ENCODE measurements around the gene CSMD2.

DNA sequence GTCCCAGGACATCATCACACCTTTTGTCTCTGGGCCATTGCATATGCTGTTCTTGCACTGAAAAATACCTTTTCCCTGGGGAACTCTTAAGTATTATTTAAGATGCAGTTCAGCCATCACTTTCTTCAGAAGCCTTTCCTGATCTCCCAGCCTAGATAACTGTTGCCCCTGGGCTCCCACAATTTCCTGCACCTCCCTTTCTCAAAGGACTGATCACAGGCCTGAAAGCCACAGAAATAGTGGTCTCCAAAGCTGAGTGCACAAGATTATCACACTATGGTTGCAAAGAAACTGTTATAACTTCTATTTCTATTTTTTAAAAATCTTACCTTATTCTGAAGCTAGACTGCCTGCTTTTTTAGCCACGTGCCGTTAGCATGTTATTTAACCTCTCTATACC lies 695.3 kb downstream of the CSMD2 start:
- TF ChIP-seq POLR2A (IDR thresholded peaks at IDR 0.05; ENCODE audit: low read depth, low read length) (no peak), SMC3 (IDR thresholded peaks at IDR 0.05; ENCODE audit: low read depth, low read length) (no peak), MAFK (IDR thresholded peaks at IDR 0.05; ENCODE audit: low read depth, low read length) (no peak), RAD21 (IDR thresholded peaks at IDR 0.05; ENCODE audit: low read length) (no peak), CEBPB (IDR thresholded peaks at IDR 0.05; ENCODE audit: low read depth, low read length) (no peak), BHLHE40 (IDR thresholded peaks at IDR 0.05; ENCODE audit: low read depth, low read length) (no peak), MAZ (IDR thresholded peaks at IDR 0.05; ENCODE audit: borderline replicate concordance, low read depth, low read length) (no peak)
- TF ChIP-seq, protein P1, sequence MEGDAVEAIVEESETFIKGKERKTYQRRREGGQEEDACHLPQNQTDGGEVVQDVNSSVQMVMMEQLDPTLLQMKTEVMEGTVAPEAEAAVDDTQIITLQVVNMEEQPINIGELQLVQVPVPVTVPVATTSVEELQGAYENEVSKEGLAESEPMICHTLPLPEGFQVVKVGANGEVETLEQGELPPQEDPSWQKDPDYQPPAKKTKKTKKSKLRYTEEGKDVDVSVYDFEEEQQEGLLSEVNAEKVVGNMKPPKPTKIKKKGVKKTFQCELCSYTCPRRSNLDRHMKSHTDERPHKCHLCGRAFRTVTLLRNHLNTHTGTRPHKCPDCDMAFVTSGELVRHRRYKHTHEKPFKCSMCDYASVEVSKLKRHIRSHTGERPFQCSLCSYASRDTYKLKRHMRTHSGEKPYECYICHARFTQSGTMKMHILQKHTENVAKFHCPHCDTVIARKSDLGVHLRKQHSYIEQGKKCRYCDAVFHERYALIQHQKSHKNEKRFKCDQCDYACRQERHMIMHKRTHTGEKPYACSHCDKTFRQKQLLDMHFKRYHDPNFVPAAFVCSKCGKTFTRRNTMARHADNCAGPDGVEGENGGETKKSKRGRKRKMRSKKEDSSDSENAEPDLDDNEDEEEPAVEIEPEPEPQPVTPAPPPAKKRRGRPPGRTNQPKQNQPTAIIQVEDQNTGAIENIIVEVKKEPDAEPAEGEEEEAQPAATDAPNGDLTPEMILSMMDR (conservative IDR thresholded peaks at IDR 0.05; ENCODE audit: low read depth, low read length), result no peak
- TF ChIP-seq, protein P2, sequence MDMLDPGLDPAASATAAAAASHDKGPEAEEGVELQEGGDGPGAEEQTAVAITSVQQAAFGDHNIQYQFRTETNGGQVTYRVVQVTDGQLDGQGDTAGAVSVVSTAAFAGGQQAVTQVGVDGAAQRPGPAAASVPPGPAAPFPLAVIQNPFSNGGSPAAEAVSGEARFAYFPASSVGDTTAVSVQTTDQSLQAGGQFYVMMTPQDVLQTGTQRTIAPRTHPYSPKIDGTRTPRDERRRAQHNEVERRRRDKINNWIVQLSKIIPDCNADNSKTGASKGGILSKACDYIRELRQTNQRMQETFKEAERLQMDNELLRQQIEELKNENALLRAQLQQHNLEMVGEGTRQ (IDR thresholded peaks at IDR 0.05; ENCODE audit: low read depth, low read length), result no peak
